GM19240 (cell line): ENCODE results near the gene ASTE1.
"Not testable (repeated sequence)": the region's sequence is repeated elsewhere in the genome, so short reads cannot be mapped to it uniquely, and the experiment has no call there.

Source experiments
- DNase-seq: peaks from one replicate; pipeline ENCODE4 v3.0.0; 2011; ENCODE audit warnings: low spot score; ENCODE audit not compliant: insufficient read length

ASTE1 gene

DNA sequence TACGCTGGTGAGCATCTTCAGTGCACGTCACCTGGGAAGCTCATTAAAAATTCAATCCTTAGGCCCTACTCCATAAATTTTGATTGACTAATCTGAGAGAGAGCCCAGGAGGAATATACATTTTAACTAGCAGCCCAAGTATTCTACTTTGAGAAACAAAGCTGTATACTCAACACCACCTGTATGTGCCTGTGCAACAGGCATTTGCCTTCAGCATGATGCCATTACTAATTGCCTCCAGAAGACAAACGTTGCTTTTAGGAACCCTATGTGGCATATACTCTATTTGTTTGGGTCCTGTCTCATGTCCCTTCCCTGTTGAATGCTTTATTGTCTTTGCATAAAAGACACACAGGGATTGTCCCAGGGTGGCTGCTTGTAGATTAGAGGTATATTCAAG lies 7.7 kb downstream of the ASTE1 start:
- no peak for DNase-seq

GRCh38 chr3:131009698-131010097 lies 16.9 kb downstream of the ASTE1 start:
- no peak for DNase-seq

GRCh38 chr3:131008326-131008725 lies 18.3 kb downstream of the ASTE1 start:
- DNase-seq: no peak

DNA sequence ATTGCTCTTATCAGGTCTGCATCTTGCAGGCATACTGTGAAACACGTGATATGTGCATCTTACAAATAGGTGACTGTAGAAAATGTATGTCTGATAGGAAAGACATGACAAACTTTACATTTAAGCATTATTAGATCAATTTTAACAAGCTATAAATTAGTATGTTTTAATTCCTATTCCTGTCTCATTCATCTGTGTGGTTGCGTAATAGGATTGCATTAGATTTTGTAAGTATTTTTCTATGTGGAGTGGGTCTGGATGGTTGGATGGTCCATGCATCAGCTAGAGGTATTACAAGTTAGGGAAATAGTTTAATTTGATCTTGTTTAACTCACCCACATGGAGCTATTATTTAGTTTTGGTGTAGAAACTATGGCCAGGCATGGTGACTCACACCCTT lies 18.8 kb downstream of the ASTE1 start:
- no peak for DNase-seq

DNA sequence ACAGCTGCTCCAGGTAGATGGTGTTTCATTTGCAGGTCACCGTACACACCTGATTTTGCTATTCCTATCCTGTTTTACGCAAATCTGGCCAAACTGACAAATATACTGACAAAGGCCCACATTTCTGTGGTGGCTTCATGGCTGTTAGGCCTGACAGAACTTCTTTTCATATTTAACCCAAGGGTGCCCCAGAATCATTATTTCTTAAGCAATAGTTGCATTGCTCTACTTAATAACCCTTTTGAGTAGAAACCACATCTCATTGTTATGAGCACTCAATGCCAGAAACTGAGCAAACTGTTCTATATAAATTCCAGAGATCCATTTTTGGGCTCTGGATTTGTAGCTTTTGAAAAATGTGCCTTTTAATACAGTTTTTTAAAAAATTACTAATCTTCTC lies 19.4 kb downstream of the ASTE1 start:
- DNase-seq: no peak

DNA sequence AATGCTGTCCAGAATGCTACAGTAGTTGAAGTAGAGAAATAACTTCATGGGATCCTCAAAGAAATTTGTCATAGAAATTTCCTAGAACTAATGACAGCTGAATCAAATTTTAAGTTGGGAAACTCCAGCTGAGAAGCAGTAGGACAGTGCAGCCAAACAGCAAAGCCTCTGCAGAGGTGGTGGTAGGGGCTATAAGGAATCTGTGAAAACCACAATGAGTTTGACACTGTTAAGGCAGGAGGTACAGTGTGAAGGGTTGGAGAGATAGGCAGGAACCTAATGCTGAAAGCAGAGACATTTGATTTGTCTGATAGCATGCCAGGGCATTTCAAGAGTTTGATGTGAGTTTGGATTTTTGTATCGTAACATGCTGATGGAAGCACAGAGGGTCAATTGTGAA lies 22.0 kb downstream of the ASTE1 start:
- DNase-seq: no peak

- DNase-seq: no peak
Observed at GRCh38 chr3:131001071-131001470, 25.6 kb downstream of the ASTE1 start.

GRCh38 chr3:130997289-130997688 lies 29.3 kb downstream of the ASTE1 start:
- no peak for DNase-seq

- no peak for DNase-seq
Observed at GRCh38 chr3:130992344-130992743, 34.3 kb downstream of the ASTE1 start.

- DNase-seq: no peak
Observed at GRCh38 chr3:130991126-130991525, 35.5 kb downstream of the ASTE1 start.

- DNase-seq: no peak
Observed at GRCh38 chr3:130990282-130990681, 36.3 kb downstream of the ASTE1 start.

DNA sequence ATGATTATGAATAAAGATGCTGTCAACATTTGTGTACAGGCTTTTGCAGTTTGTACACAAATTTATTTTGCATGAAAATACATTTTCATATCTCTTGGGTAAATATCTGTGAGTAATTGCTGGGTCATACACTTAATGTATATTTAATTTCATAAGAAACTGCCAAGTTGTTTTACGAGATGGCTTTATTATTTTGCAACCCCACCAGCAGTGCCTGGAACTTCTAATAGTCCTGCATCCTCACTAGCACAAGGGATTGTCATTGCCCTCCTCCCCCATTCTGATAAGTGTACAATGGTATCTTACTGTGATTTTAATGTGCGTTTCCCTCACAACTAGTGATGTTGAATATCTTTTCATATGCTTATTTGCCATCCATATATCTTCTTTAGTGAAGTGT lies 45.2 kb downstream of the ASTE1 start:
- DNase-seq: no peak

DNA sequence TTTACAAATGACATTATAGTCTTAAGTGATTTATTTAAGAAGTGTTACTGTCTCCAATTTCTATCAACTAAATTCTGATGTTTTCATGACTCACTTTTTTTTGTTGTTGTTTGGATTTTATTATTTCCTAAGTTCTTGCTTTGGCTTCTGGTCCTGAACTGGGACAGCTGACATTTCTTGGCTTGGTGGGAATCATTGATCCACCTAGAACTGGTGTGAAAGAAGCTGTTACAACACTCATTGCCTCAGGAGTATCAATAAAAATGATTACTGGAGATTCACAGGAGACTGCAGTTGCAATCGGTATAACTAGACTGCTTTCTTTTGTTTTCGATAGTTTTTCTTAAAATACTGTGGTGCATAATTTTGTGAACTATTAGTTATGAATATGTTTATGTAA lies 47.5 kb downstream of the ASTE1 start:
- DNase-seq: no peak

GRCh38 chr3:130976706-130977105 lies 49.9 kb downstream of the ASTE1 start:
- DNase-seq: no peak

DNA sequence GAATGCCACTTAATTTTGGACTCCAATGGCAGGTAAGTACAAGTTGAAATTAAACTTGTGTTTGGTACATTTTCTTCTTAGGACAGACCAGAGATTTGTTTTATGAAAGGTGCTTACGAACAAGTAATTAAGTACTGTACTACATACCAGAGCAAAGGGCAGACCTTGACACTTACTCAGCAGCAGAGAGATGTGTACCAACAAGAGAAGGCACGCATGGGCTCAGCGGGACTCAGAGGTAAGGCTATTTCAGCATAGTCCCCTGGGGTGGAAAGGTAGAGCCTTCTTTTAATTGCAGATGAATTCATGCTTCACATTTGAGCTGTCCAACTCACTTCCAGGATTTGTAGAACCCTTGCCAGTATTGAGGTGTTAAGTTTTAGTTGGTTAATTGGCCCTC lies 51.4 kb downstream of the ASTE1 start:
- no peak for DNase-seq

DNA sequence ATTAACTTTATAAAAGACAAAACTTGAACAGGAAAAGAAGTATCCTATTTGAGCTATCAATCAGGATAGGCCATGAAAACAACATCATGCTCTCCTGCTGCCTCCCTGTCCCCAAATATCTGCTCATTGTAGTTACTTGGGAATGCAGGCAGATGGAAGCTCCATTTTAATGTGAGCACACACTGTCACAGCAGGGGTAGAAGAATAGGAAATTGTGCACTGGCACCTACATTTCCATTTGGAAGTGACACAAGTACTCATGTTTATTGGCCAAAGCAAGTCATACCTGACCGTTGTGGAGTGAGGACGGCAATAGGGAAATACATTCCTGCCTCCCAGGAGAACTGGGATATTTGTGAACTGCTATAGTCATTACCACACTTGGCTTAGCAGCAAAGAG lies 52.4 kb downstream of the ASTE1 start:
- DNase-seq: no peak

- DNase-seq: no peak
Observed at GRCh38 chr3:130973406-130973805, 53.2 kb downstream of the ASTE1 start.

GRCh38 chr3:130972592-130972991 lies 54.0 kb downstream of the ASTE1 start:
- not testable (repeated sequence) for DNase-seq

- no peak for DNase-seq
Observed at GRCh38 chr3:130971208-130971607, 55.4 kb downstream of the ASTE1 start.

GRCh38 chr3:130969621-130970020 lies 57.0 kb downstream of the ASTE1 start:
- DNase-seq: no peak

- no peak for DNase-seq
Observed at GRCh38 chr3:130968221-130968620, 58.4 kb downstream of the ASTE1 start.

DNA sequence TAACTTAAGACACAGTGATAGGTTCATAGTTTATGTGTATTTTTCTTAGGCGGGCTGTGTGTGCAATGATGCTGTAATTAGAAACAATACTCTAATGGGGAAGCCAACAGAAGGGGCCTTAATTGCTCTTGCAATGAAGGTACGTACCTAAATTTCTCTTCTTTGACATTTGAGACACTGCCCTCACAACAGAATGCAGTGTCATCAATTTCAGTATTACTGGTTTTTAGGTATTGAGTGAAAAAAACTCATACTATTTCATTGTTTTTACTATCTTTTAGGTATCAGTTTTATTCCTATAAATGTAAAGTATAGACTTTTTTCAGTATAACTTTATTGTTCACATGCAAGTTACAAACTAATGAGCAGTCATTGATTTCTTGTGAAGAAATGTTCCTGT lies 59.3 kb downstream of the ASTE1 start:
- no peak for DNase-seq

DNA sequence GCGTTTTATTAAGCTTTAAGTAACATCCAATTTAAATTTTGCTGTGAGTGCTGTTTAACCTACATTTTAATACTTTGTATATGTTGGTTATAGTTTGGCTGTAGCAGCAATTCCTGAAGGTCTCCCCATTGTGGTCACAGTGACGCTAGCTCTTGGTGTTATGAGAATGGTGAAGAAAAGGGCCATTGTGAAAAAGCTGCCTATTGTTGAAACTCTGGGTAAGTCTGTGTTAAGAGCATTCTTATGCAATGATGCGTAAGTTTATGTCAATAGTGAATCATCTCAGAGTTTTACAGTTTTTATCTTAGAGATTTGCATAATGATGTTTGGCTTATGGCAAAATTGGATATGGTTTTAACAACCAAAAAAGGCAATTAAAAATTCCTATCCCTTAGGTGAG lies 62.7 kb downstream of the ASTE1 start:
- DNase-seq: no peak
